Panc1 (cell line): ENCODE results near the gene TM4SF20.

ENCODE experiments used
- POLR2AphosphoS5 ChIP-seq: IDR thresholded peaks from 2 replicates; pipeline ENCODE4 v1.6.1; 2012; ENCODE audit warnings: mild to moderate bottlenecking, low read depth, low read length, moderate library complexity
- TF ChIP-seq, protein P1 (sequence below): fragments of 450-650 bp; IDR thresholded peaks from 2 replicates; pipeline ENCODE4 v1.5.1; 2017; ENCODE audit warnings: mild to moderate bottlenecking
- TF ChIP-seq, protein P2 (sequence below), 2 experiments: IDR thresholded peaks; 2 replicates each; pipeline ENCODE4 v1.6.1; 2011 to 2012; ENCODE audit warnings: low read depth in 2 of 2, control low read depth in 1 of 2, low read length in 1 of 2, mild to moderate bottlenecking in 1 of 2, moderate library complexity in 1 of 2; ENCODE audit not compliant: insufficient read depth in 1 of 2

DNA sequence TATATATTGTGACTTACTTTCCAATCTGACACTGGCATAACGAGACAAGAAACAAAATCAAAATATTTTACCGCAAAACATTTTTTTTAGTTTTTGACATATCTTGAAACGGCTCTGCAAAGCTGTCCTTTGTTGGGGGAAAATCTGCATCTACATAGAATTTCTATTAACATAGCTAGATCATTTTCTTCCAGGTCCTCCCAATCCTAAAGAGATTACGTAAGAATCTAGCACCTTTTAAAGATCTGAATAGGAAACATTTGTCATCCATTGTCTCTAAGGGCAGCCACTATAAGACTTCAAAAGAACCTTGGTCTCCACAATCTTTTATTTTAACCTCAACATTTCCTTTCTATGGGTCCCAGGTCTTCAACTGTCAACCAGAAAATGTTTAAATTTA, 55.3 kb downstream of the TM4SF20 start:
- TF ChIP-seq, protein P1, sequence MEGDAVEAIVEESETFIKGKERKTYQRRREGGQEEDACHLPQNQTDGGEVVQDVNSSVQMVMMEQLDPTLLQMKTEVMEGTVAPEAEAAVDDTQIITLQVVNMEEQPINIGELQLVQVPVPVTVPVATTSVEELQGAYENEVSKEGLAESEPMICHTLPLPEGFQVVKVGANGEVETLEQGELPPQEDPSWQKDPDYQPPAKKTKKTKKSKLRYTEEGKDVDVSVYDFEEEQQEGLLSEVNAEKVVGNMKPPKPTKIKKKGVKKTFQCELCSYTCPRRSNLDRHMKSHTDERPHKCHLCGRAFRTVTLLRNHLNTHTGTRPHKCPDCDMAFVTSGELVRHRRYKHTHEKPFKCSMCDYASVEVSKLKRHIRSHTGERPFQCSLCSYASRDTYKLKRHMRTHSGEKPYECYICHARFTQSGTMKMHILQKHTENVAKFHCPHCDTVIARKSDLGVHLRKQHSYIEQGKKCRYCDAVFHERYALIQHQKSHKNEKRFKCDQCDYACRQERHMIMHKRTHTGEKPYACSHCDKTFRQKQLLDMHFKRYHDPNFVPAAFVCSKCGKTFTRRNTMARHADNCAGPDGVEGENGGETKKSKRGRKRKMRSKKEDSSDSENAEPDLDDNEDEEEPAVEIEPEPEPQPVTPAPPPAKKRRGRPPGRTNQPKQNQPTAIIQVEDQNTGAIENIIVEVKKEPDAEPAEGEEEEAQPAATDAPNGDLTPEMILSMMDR = no peak
- TF ChIP-seq, protein P2, sequence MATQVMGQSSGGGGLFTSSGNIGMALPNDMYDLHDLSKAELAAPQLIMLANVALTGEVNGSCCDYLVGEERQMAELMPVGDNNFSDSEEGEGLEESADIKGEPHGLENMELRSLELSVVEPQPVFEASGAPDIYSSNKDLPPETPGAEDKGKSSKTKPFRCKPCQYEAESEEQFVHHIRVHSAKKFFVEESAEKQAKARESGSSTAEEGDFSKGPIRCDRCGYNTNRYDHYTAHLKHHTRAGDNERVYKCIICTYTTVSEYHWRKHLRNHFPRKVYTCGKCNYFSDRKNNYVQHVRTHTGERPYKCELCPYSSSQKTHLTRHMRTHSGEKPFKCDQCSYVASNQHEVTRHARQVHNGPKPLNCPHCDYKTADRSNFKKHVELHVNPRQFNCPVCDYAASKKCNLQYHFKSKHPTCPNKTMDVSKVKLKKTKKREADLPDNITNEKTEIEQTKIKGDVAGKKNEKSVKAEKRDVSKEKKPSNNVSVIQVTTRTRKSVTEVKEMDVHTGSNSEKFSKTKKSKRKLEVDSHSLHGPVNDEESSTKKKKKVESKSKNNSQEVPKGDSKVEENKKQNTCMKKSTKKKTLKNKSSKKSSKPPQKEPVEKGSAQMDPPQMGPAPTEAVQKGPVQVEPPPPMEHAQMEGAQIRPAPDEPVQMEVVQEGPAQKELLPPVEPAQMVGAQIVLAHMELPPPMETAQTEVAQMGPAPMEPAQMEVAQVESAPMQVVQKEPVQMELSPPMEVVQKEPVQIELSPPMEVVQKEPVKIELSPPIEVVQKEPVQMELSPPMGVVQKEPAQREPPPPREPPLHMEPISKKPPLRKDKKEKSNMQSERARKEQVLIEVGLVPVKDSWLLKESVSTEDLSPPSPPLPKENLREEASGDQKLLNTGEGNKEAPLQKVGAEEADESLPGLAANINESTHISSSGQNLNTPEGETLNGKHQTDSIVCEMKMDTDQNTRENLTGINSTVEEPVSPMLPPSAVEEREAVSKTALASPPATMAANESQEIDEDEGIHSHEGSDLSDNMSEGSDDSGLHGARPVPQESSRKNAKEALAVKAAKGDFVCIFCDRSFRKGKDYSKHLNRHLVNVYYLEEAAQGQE (IDR thresholded peaks at IDR 0.05; ENCODE audit: insufficient read depth in 1 of 2, low read depth in 2 of 2, low read length in 1 of 2) = no peak
- TF ChIP-seq POLR2AphosphoS5 = no peak
